Measurements from ENCODE around the gene GCFC2. TPM values are rescaled to one million over a fixed set of nuclear protein-coding genes. Genes with fewer than 3 reads are reported as not detected.

The GCFC2 gene
- total RNA-seq, 1 donor from 2014 or later: 12.3 TPM

DNA sequence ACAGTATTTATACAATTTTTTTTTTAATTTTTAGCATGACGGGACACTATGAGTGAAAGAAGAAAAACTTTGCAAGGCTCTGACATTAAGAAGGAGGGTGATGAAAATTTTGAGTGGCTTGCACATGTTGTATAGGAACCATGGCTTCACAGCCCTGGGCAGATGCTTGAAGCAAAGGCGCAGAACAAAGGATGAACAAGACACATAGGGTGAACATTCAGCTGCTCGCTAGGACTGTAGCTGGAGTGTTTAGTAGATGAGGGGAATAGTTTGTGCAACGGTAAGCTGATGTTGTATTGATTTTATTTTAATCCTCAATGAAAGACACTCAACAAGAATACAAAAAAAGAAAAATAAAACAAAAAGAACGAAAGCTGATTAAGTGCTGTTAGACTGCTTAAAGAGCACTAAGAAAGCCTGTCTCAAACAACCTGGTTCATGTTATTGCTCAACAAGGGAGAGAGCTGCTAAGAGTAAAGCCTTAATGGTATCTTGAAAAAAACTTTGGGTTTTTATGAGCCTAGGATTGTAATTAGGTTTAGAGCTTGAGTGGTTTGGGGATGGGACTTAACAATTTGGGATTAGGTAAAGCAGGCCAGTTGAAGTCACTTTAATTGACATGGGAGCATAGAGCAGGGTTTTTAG is 41.2 kb upstream of the GCFC2 start:
- Mint-ChIP-seq H3K27me3 (ENCODE audit: low read depth, unreplicated experiment) (no peaks in the 10 kb centered on the region), H3K4me1 (ENCODE audit: low read depth, unreplicated experiment) (no peaks in the 10 kb centered on the region), H3K9me3 (ENCODE audit: unreplicated experiment) (no peaks in the 10 kb centered on the region), H3K4me3 (ENCODE audit: unreplicated experiment) (no peak overlapping the region), H3K36me3 (ENCODE audit: low read depth, unreplicated experiment) (no peaks in the 10 kb centered on the region), H3K27ac (ENCODE audit: unreplicated experiment) (no peak overlapping the region)
- DNase-seq (ENCODE audit: low read depth) (no peak), FAIRE-seq (no peak)
- Histone ChIP-seq H3K9ac (ENCODE audit: low read length) (no peak overlapping the region), H3K27ac (ENCODE audit: low read depth, low read length) (no peak overlapping the region), H3K4me2 (ENCODE audit: low read length) (no peak overlapping the region), H3K9me3 (ENCODE audit: insufficient read depth, low read depth, low read length) (no peaks in the 10 kb centered on the region), H3K27me3 (ENCODE audit: insufficient read depth, low read length) (no peaks in the 10 kb centered on the region), H3K4me3 (ENCODE audit: insufficient read depth, low read depth, low read length) (no peak overlapping the region), H4K20me1 (ENCODE audit: insufficient read depth, low read length) (no peaks in the 10 kb centered on the region), H3K36me3 (ENCODE audit: insufficient read depth, low read length) (no peaks in the 10 kb centered on the region), H3K4me1 (ENCODE audit: insufficient read depth, low read length) (no peaks in the 10 kb centered on the region), H2AFZ (ENCODE audit: low read depth, low read length) (no peak overlapping the region), H3K79me2 (ENCODE audit: insufficient read depth, low read length) (no peaks in the 10 kb centered on the region)
- TF ChIP-seq, protein P1, sequence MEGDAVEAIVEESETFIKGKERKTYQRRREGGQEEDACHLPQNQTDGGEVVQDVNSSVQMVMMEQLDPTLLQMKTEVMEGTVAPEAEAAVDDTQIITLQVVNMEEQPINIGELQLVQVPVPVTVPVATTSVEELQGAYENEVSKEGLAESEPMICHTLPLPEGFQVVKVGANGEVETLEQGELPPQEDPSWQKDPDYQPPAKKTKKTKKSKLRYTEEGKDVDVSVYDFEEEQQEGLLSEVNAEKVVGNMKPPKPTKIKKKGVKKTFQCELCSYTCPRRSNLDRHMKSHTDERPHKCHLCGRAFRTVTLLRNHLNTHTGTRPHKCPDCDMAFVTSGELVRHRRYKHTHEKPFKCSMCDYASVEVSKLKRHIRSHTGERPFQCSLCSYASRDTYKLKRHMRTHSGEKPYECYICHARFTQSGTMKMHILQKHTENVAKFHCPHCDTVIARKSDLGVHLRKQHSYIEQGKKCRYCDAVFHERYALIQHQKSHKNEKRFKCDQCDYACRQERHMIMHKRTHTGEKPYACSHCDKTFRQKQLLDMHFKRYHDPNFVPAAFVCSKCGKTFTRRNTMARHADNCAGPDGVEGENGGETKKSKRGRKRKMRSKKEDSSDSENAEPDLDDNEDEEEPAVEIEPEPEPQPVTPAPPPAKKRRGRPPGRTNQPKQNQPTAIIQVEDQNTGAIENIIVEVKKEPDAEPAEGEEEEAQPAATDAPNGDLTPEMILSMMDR (IDR thresholded peaks at IDR 0.05; ENCODE audit: insufficient read depth, low read depth, low read length): no peak
- TF ChIP-seq EZH2 (IDR thresholded peaks at IDR 0.05; ENCODE audit: insufficient read depth, low read length): no peak

DNA sequence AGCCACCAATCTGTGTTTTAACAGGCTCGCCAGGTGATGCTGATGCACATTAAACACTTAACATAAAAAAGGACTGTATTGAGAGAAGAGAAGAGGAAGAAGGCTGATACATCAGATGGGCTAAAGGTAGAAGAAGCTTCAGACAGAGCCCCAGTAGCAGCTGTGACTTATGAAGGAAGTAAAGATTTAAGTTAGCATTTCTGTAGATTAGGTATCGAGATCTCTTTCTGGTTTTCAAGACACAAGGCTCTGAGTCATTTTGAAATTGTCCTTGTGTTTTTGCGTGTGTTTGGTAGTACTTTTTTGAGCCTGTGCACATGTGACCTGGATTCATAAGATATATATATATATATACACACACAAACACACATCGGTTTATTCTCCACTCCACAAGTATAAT is 40.6 kb upstream of the GCFC2 start:
- DNase-seq (ENCODE audit: low read depth) (no peak), FAIRE-seq (no peak)
- Histone ChIP-seq H3K4me1 (ENCODE audit: insufficient read depth, low read length) (no peaks in the 10 kb centered on the region), H2AFZ (ENCODE audit: low read depth, low read length) (no peak overlapping the region), H3K79me2 (ENCODE audit: insufficient read depth, low read length) (no peaks in the 10 kb centered on the region), H3K9ac (ENCODE audit: low read length) (no peak overlapping the region), H3K4me3 (ENCODE audit: insufficient read depth, low read depth, low read length) (no peak overlapping the region), H3K4me2 (ENCODE audit: low read length) (no peak overlapping the region), H3K9me3 (ENCODE audit: insufficient read depth, low read depth, low read length) (no peaks in the 10 kb centered on the region), H3K36me3 (ENCODE audit: insufficient read depth, low read length) (no peaks in the 10 kb centered on the region), H3K27ac (ENCODE audit: low read depth, low read length) (no peak overlapping the region), H3K27me3 (ENCODE audit: insufficient read depth, low read length) (no peaks in the 10 kb centered on the region), H4K20me1 (ENCODE audit: insufficient read depth, low read length) (no peaks in the 10 kb centered on the region)
- no peaks in the 10 kb centered on the region for H3K4me1 Mint-ChIP-seq (ENCODE audit: low read depth, unreplicated experiment)
- TF ChIP-seq EZH2 (IDR thresholded peaks at IDR 0.05; ENCODE audit: insufficient read depth, low read length): no peak
- TF ChIP-seq, protein P1 (IDR thresholded peaks at IDR 0.05; ENCODE audit: insufficient read depth, low read depth, low read length): no peak
- H3K9me3 Mint-ChIP-seq (ENCODE audit: unreplicated experiment): no peaks in the 10 kb centered on the region
- no peaks in the 10 kb centered on the region for H3K27me3 Mint-ChIP-seq (ENCODE audit: low read depth, unreplicated experiment)
- H3K36me3 Mint-ChIP-seq (ENCODE audit: low read depth, unreplicated experiment): no peaks in the 10 kb centered on the region
- H3K27ac Mint-ChIP-seq (ENCODE audit: unreplicated experiment): no peak overlapping the region
- H3K4me3 Mint-ChIP-seq (ENCODE audit: unreplicated experiment): no peak overlapping the region

DNA sequence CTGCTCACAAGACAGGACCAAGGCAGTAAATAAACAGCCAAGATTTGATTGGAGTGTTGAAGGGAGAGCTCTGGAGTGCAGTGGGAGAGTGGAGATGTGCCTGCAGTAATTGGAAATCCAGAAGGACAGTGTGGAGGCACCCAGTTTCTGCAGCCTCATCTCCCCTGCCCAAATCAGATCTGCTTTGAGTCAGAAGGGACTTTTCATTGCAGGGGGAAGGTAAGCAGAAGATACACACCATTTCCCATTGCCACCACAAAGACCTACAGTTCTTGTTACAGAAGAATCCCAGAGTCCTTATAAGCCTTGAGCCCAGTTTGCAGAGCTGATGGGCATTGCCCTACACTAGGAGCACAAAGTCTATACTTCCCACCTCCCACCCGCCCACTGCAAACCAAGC is 27.2 kb upstream of the GCFC2 start:
- Histone ChIP-seq H3K4me1 (ENCODE audit: insufficient read depth, low read length) (no peaks in the 10 kb centered on the region), H3K9me3 (ENCODE audit: insufficient read depth, low read depth, low read length) (no peaks in the 10 kb centered on the region), H3K4me2 (ENCODE audit: low read length) (no peak overlapping the region), H3K79me2 (ENCODE audit: insufficient read depth, low read length) (no peaks in the 10 kb centered on the region), H3K27me3 (ENCODE audit: insufficient read depth, low read length) (no peaks in the 10 kb centered on the region), H3K36me3 (ENCODE audit: insufficient read depth, low read length) (no peaks in the 10 kb centered on the region), H3K9ac (ENCODE audit: low read length) (no peak overlapping the region), H2AFZ (ENCODE audit: low read depth, low read length) (no peak overlapping the region), H4K20me1 (ENCODE audit: insufficient read depth, low read length) (no peaks in the 10 kb centered on the region), H3K4me3 (ENCODE audit: insufficient read depth, low read depth, low read length) (no peak overlapping the region), H3K27ac (ENCODE audit: low read depth, low read length) (no peak overlapping the region)
- DNase-seq (ENCODE audit: low read depth) (no peak), FAIRE-seq (no peak)
- Mint-ChIP-seq H3K27ac (ENCODE audit: unreplicated experiment) (no peak overlapping the region), H3K4me1 (ENCODE audit: low read depth, unreplicated experiment) (no peaks in the 10 kb centered on the region), H3K27me3 (ENCODE audit: low read depth, unreplicated experiment) (no peaks in the 10 kb centered on the region), H3K9me3 (ENCODE audit: unreplicated experiment) (no peaks in the 10 kb centered on the region), H3K36me3 (ENCODE audit: low read depth, unreplicated experiment) (peaks cover 2% of the 10 kb centered on the region), H3K4me3 (ENCODE audit: unreplicated experiment) (no peak overlapping the region)
- no peak for TF ChIP-seq EZH2 (IDR thresholded peaks at IDR 0.05; ENCODE audit: insufficient read depth, low read length)
- TF ChIP-seq, protein P1 (IDR thresholded peaks at IDR 0.05; ENCODE audit: insufficient read depth, low read depth, low read length): no peak

All from astrocyte (in vitro differentiated cells and primary cell).